GM19238 (cell line): ENCODE data around the gene PHF19.

Experiments
- DNase-seq: peaks from one replicate; pipeline ENCODE4 v3.0.0; 2011; ENCODE audit warnings: low spot score; ENCODE audit not compliant: insufficient read length

The PHF19 gene

GRCh38 chr9:120815075-120815474 is 61.9 kb downstream of the PHF19 start:
- no peak for DNase-seq

DNA sequence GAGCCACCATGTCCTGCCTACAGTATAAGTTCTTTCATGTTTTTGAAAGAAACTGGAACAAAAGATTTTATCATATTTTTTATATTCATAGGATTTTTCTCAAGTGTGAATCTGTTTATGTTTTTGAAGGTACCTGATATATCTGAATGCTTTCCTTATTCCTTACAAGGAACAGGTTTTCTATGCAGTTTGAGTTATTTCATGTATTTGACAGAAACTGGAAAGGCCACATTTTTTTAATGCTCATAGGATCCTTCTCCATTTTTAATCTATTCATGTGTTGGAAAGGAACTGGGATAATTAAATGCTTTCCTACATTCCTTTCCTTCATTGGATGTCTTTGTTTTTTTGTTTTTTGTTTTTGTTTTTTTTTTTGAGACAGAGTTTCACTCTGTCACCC is 68.1 kb downstream of the PHF19 start:
- no peak for DNase-seq

GRCh38 chr9:120807607-120808379 is 69.2 kb downstream of the PHF19 start:
- DNase-seq: no peak
